ENCODE results near the gene STX10.

STX10 gene

GRCh38 chr19:13137290-13137794 is 12.8 kb downstream of the STX10 start:
- H3K27me3 ChIP-seq (ENCODE audit: control insufficient read depth, insufficient read depth, low read length): no peaks in the 10 kb centered on the region
- peaks cover 60% of the 10 kb centered on the region for H3K36me3 ChIP-seq (ENCODE audit: control insufficient read depth, insufficient read depth, low read length)
- no peaks in the 10 kb centered on the region for H3K4me1 ChIP-seq (ENCODE audit: control insufficient read depth, insufficient read depth, low read length)
- no peak overlapping the region for H3K9ac ChIP-seq (ENCODE audit: low read depth, low read length)
- no peaks in the 10 kb centered on the region for H3K9me3 ChIP-seq (ENCODE audit: control insufficient read depth, insufficient read depth, low read length)
- no peak overlapping the region for H3K27ac ChIP-seq (ENCODE audit: low read depth, low read length)
- H3K4me3 ChIP-seq (ENCODE audit: low read depth, low read length): no peak overlapping the region

- Histone ChIP-seq H3K4me3 (ENCODE audit: low read depth, low read length) (no peak overlapping the region), H3K4me1 (ENCODE audit: control insufficient read depth, insufficient read depth, low read length) (no peaks in the 10 kb centered on the region), H3K9me3 (ENCODE audit: control insufficient read depth, insufficient read depth, low read length) (no peaks in the 10 kb centered on the region), H3K9ac (ENCODE audit: low read depth, low read length) (no peak overlapping the region), H3K27ac (ENCODE audit: low read depth, low read length) (no peak overlapping the region), H3K27me3 (ENCODE audit: control insufficient read depth, insufficient read depth, low read length) (no peaks in the 10 kb centered on the region), H3K36me3 (ENCODE audit: control insufficient read depth, insufficient read depth, low read length) (peaks cover 71% of the 10 kb centered on the region)
Observed at GRCh38 chr19:13135068-13136062, 14.8 kb downstream of the STX10 start.

GRCh38 chr19:13134626-13135025 is 15.5 kb downstream of the STX10 start:
- H3K36me3 ChIP-seq (ENCODE audit: control insufficient read depth, insufficient read depth, low read length): peaks cover 71% of the 10 kb centered on the region
- no peaks in the 10 kb centered on the region for H3K4me1 ChIP-seq (ENCODE audit: control insufficient read depth, insufficient read depth, low read length)
- H3K9ac ChIP-seq (ENCODE audit: low read depth, low read length): no peak overlapping the region
- no peaks in the 10 kb centered on the region for H3K27me3 ChIP-seq (ENCODE audit: control insufficient read depth, insufficient read depth, low read length)
- no peak overlapping the region for H3K27ac ChIP-seq (ENCODE audit: low read depth, low read length)
- H3K4me3 ChIP-seq (ENCODE audit: low read depth, low read length): no peak overlapping the region
- no peaks in the 10 kb centered on the region for H3K9me3 ChIP-seq (ENCODE audit: control insufficient read depth, insufficient read depth, low read length)

- Histone ChIP-seq H3K9ac (ENCODE audit: low read depth, low read length) (no peak overlapping the region), H3K4me3 (ENCODE audit: low read depth, low read length) (no peak overlapping the region), H3K4me1 (ENCODE audit: control insufficient read depth, insufficient read depth, low read length) (no peaks in the 10 kb centered on the region), H3K9me3 (ENCODE audit: control insufficient read depth, insufficient read depth, low read length) (no peaks in the 10 kb centered on the region), H3K27ac (ENCODE audit: low read depth, low read length) (no peak overlapping the region), H3K36me3 (ENCODE audit: control insufficient read depth, insufficient read depth, low read length) (peaks cover 68% of the 10 kb centered on the region), H3K27me3 (ENCODE audit: control insufficient read depth, insufficient read depth, low read length) (no peaks in the 10 kb centered on the region)
Observed at GRCh38 chr19:13133241-13133870, 16.8 kb downstream of the STX10 start.

GRCh38 chr19:13132471-13133180 is 17.5 kb downstream of the STX10 start:
- no peaks in the 10 kb centered on the region for H3K9me3 ChIP-seq (ENCODE audit: control insufficient read depth, insufficient read depth, low read length)
- H3K36me3 ChIP-seq (ENCODE audit: control insufficient read depth, insufficient read depth, low read length): peaks cover 61% of the 10 kb centered on the region
- H3K4me3 ChIP-seq (ENCODE audit: low read depth, low read length): no peak overlapping the region
- no peak overlapping the region for H3K9ac ChIP-seq (ENCODE audit: low read depth, low read length)
- H3K4me1 ChIP-seq (ENCODE audit: control insufficient read depth, insufficient read depth, low read length): no peaks in the 10 kb centered on the region
- H3K27me3 ChIP-seq (ENCODE audit: control insufficient read depth, insufficient read depth, low read length): no peaks in the 10 kb centered on the region
- no peak overlapping the region for H3K27ac ChIP-seq (ENCODE audit: low read depth, low read length)

GRCh38 chr19:13130886-13131490 is 19.2 kb downstream of the STX10 start:
- H3K36me3 ChIP-seq (ENCODE audit: control insufficient read depth, insufficient read depth, low read length): peaks cover 50% of the 10 kb centered on the region
- H3K27ac ChIP-seq (ENCODE audit: low read depth, low read length): no peak overlapping the region

GRCh38 chr19:13129384-13129783 is 20.8 kb downstream of the STX10 start:
- Histone ChIP-seq H3K27me3 (ENCODE audit: control insufficient read depth, insufficient read depth, low read length) (no peaks in the 10 kb centered on the region), H3K4me1 (ENCODE audit: control insufficient read depth, insufficient read depth, low read length) (no peaks in the 10 kb centered on the region), H3K9me3 (ENCODE audit: control insufficient read depth, insufficient read depth, low read length) (no peaks in the 10 kb centered on the region), H3K9ac (ENCODE audit: low read depth, low read length) (no peak overlapping the region), H3K27ac (ENCODE audit: low read depth, low read length) (no peak overlapping the region), H3K36me3 (ENCODE audit: control insufficient read depth, insufficient read depth, low read length) (peaks cover 42% of the 10 kb centered on the region), H3K4me3 (ENCODE audit: low read depth, low read length) (no peak overlapping the region)

More at GRCh38 chr19:13130886-13131490, 19.2 kb downstream of the STX10 start:
- Histone ChIP-seq H3K4me3 (ENCODE audit: low read depth, low read length) (no peak overlapping the region), H3K9ac (ENCODE audit: low read depth, low read length) (no peak overlapping the region), H3K9me3 (ENCODE audit: control insufficient read depth, insufficient read depth, low read length) (no peaks in the 10 kb centered on the region), H3K4me1 (ENCODE audit: control insufficient read depth, insufficient read depth, low read length) (no peaks in the 10 kb centered on the region), H3K27me3 (ENCODE audit: control insufficient read depth, insufficient read depth, low read length) (no peaks in the 10 kb centered on the region)

- Histone ChIP-seq H3K4me3 (ENCODE audit: low read depth, low read length) (no peak overlapping the region), H3K4me1 (ENCODE audit: control insufficient read depth, insufficient read depth, low read length) (no peaks in the 10 kb centered on the region), H3K27me3 (ENCODE audit: control insufficient read depth, insufficient read depth, low read length) (no peaks in the 10 kb centered on the region), H3K9me3 (ENCODE audit: control insufficient read depth, insufficient read depth, low read length) (no peaks in the 10 kb centered on the region), H3K36me3 (ENCODE audit: control insufficient read depth, insufficient read depth, low read length) (peaks cover 40% of the 10 kb centered on the region), H3K27ac (ENCODE audit: low read depth, low read length) (no peak overlapping the region), H3K9ac (ENCODE audit: low read depth, low read length) (no peak overlapping the region)
Observed at GRCh38 chr19:13128583-13128982, 21.6 kb downstream of the STX10 start.

GRCh38 chr19:13127811-13128575 is 22.2 kb downstream of the STX10 start:
- no peaks in the 10 kb centered on the region for H3K9me3 ChIP-seq (ENCODE audit: control insufficient read depth, insufficient read depth, low read length)
- peaks cover 43% of the 10 kb centered on the region for H3K36me3 ChIP-seq (ENCODE audit: control insufficient read depth, insufficient read depth, low read length)
- no peaks in the 10 kb centered on the region for H3K27me3 ChIP-seq (ENCODE audit: control insufficient read depth, insufficient read depth, low read length)
- no peak overlapping the region for H3K27ac ChIP-seq (ENCODE audit: low read depth, low read length)
- H3K4me3 ChIP-seq (ENCODE audit: low read depth, low read length): no peak overlapping the region
- no peaks in the 10 kb centered on the region for H3K4me1 ChIP-seq (ENCODE audit: control insufficient read depth, insufficient read depth, low read length)
- H3K9ac ChIP-seq (ENCODE audit: low read depth, low read length): no peak overlapping the region

- H3K27me3 ChIP-seq (ENCODE audit: control insufficient read depth, insufficient read depth, low read length): no peaks in the 10 kb centered on the region
- no peaks in the 10 kb centered on the region for H3K9me3 ChIP-seq (ENCODE audit: control insufficient read depth, insufficient read depth, low read length)
- H3K4me1 ChIP-seq (ENCODE audit: control insufficient read depth, insufficient read depth, low read length): peaks cover under 1% of the 10 kb centered on the region; the same call in 1 of the 2 replicates
- no peak overlapping the region for H3K9ac ChIP-seq (ENCODE audit: low read depth, low read length)
- H3K27ac ChIP-seq (ENCODE audit: low read depth, low read length): no peak overlapping the region
- H3K36me3 ChIP-seq (ENCODE audit: control insufficient read depth, insufficient read depth, low read length): peaks cover 41% of the 10 kb centered on the region
- no peak overlapping the region for H3K4me3 ChIP-seq (ENCODE audit: low read depth, low read length)
Observed at GRCh38 chr19:13127051-13127450, 23.1 kb downstream of the STX10 start.
